HEK293 (cell line): ENCODE results near the gene DNAH1.

ENCODE experiments used
- CTCF ChIA-PET: fragments of 350-600 bp; formaldehyde crosslinking; extraction: SDS; loops from one replicate; lab custom pipeline; 2021; ENCODE audit warnings: antibody characterized with exemption; lab: Yijun Ruan, JAX
- POLR2A ChIA-PET: fragments of 300-600 bp; formaldehyde crosslinking; extraction: SDS; loops from one replicate; lab custom pipeline; 2020; ENCODE audit warnings: antibody characterized with exemption, inconsistent platforms; lab: Yijun Ruan, JAX
- H3K27ac ChIP-seq: fragments of 200-500 bp; sonication (Bioruptor generic); 2 replicates; pipeline ENCODE4 v1.5.1; 2014; ENCODE audit warnings: low read depth, low read length, control low read depth, inconsistent platforms; ENCODE audit errors: extremely low read depth
- H3K36me3 ChIP-seq, 2 experiments: fragments of 200-500 bp in 1 of 2; sonication (Bioruptor generic) in 1 of 2; 1 replicate in 1 of 2; 2 replicates in 1 of 2; pipeline ENCODE4 v1.5.1; 2014 to 2017; ENCODE audit warnings: inconsistent platforms in 2 of 2, low read length in 2 of 2; ENCODE audit not compliant: control insufficient read depth in 2 of 2, insufficient read depth in 1 of 2
- H3K4me1 ChIP-seq: fragments of 200-500 bp; sonication (Bioruptor generic); 2 replicates; pipeline ENCODE4 v1.5.1; 2014; ENCODE audit warnings: mild to moderate bottlenecking, low read length, inconsistent platforms; ENCODE audit not compliant: control insufficient read depth, insufficient read depth
- H3K4me3 ChIP-seq: 2 replicates; pipeline ENCODE4 v1.5.1; 2011; ENCODE audit warnings: low read depth, mild to moderate bottlenecking, control low read depth, low read length, moderate library complexity
- H3K9me3 ChIP-seq: fragments of 200-500 bp; sonication (Bioruptor generic); 2 replicates; pipeline ENCODE4 v1.5.1; 2014; ENCODE audit warnings: low read depth, low read length, inconsistent platforms; ENCODE audit not compliant: control insufficient read depth, insufficient read depth
- AEBP2 ChIP-seq: fragments of 450-650 bp; formaldehyde crosslinking; IDR thresholded peaks from 2 replicates; pipeline ENCODE4 v1.5.1; 2016; ENCODE audit warnings: missing biosample characterization, missing genetic modification characterization, borderline replicate concordance
- PRDM1 ChIP-seq: fragments of 450-650 bp; formaldehyde crosslinking; IDR thresholded peaks from 2 replicates; pipeline ENCODE4; 2016; ENCODE audit warnings: missing biosample characterization, missing genetic modification characterization
- TCF7L2 ChIP-seq: IDR thresholded peaks from 2 replicates; pipeline ENCODE4 v1.6.1; 2011; ENCODE audit warnings: low read depth, mild to moderate bottlenecking, inconsistent platforms, low read length, moderate library complexity, borderline replicate concordance
- TRIM28 ChIP-seq: IDR thresholded peaks from 2 replicates; pipeline ENCODE4 v1.6.1; 2011; ENCODE audit warnings: low read length, control low read depth, borderline replicate concordance
- YY1 ChIP-seq: fragments of 450-650 bp; formaldehyde crosslinking; IDR thresholded peaks from 2 replicates; pipeline ENCODE4 v1.5.1; 2018; ENCODE audit warnings: missing biosample characterization, missing genetic modification characterization
- ZBTB48 ChIP-seq: fragments of 450-650 bp; formaldehyde crosslinking; IDR thresholded peaks from 2 replicates; pipeline ENCODE4 v1.5.1; 2016; ENCODE audit warnings: missing biosample characterization, missing genetic modification characterization
- ZFP69B ChIP-seq: fragments of 450-650 bp; formaldehyde crosslinking; IDR thresholded peaks from 2 replicates; pipeline ENCODE4 v1.5.1; 2016; ENCODE audit warnings: missing biosample characterization, missing genetic modification characterization
- ZNF10 ChIP-seq: fragments of 450-650 bp; formaldehyde crosslinking; IDR thresholded peaks from 2 replicates; pipeline ENCODE4 v1.5.1; 2017; ENCODE audit warnings: missing biosample characterization, missing genetic modification characterization
- ZNF132 ChIP-seq: fragments of 450-650 bp; formaldehyde crosslinking; IDR thresholded peaks from 2 replicates; pipeline ENCODE4 v1.5.1; 2017; ENCODE audit warnings: missing biosample characterization, missing genetic modification characterization, borderline replicate concordance
- ZNF18 ChIP-seq: fragments of 450-650 bp; formaldehyde crosslinking; IDR thresholded peaks from 2 replicates; pipeline ENCODE4 v1.5.1; 2016; ENCODE audit warnings: missing biosample characterization, missing genetic modification characterization
- ZNF2 ChIP-seq: fragments of 450-650 bp; formaldehyde crosslinking; IDR thresholded peaks from 2 replicates; pipeline ENCODE4 v1.5.1; 2016; ENCODE audit warnings: missing biosample characterization, missing genetic modification characterization
- ZNF221 ChIP-seq: fragments of 450-650 bp; formaldehyde crosslinking; IDR thresholded peaks from 2 replicates; pipeline ENCODE4 v1.5.1; 2017; ENCODE audit warnings: missing biosample characterization, missing genetic modification characterization, borderline replicate concordance
- ZNF248 ChIP-seq: fragments of 450-650 bp; formaldehyde crosslinking; IDR thresholded peaks from 2 replicates; pipeline ENCODE4 v1.5.1; 2017; ENCODE audit warnings: missing biosample characterization, missing genetic modification characterization
- ZNF266 ChIP-seq: fragments of 450-650 bp; formaldehyde crosslinking; IDR thresholded peaks from 2 replicates; pipeline ENCODE4 v1.5.1; 2016; ENCODE audit warnings: missing biosample characterization, missing genetic modification characterization, low read depth
- ZNF501 ChIP-seq: fragments of 450-650 bp; formaldehyde crosslinking; IDR thresholded peaks from 2 replicates; pipeline ENCODE4 v1.5.1; 2016; ENCODE audit warnings: missing biosample characterization, missing genetic modification characterization
- ZNF513 ChIP-seq: fragments of 450-650 bp; IDR thresholded peaks from 2 replicates; pipeline ENCODE4 v1.5.1; 2018; ENCODE audit warnings: missing biosample characterization, missing genetic modification characterization
- ZNF585B ChIP-seq: fragments of 450-650 bp; formaldehyde crosslinking; IDR thresholded peaks from 2 replicates; pipeline ENCODE4 v1.5.1; 2016; ENCODE audit warnings: missing biosample characterization, missing genetic modification characterization
- ZNF624 ChIP-seq: fragments of 450-650 bp; formaldehyde crosslinking; IDR thresholded peaks from 2 replicates; pipeline ENCODE4 v1.5.1; 2017; ENCODE audit warnings: missing biosample characterization, missing genetic modification characterization
- ZNF645 ChIP-seq: fragments of 450-650 bp; formaldehyde crosslinking; IDR thresholded peaks from 2 replicates; pipeline ENCODE4; 2016; ENCODE audit warnings: missing biosample characterization, missing genetic modification characterization
- ZNF654 ChIP-seq: fragments of 450-650 bp; formaldehyde crosslinking; IDR thresholded peaks from 2 replicates; pipeline ENCODE4 v1.5.1; 2016; ENCODE audit warnings: low read depth, missing biosample characterization, missing genetic modification characterization
- ZNF670 ChIP-seq: fragments of 450-650 bp; formaldehyde crosslinking; IDR thresholded peaks from 2 replicates; pipeline ENCODE4 v1.5.1; 2016; ENCODE audit warnings: missing biosample characterization, missing genetic modification characterization, low read depth
- ZNF701 ChIP-seq: fragments of 450-650 bp; formaldehyde crosslinking; IDR thresholded peaks from 2 replicates; pipeline ENCODE4 v1.5.1; 2016; ENCODE audit warnings: missing biosample characterization, missing genetic modification characterization
- ZNF747 ChIP-seq: fragments of 450-650 bp; formaldehyde crosslinking; IDR thresholded peaks from 2 replicates; pipeline ENCODE4 v1.5.1; 2016; ENCODE audit warnings: missing biosample characterization, missing genetic modification characterization
- ZNF777 ChIP-seq: fragments of 450-650 bp; formaldehyde crosslinking; IDR thresholded peaks from 2 replicates; pipeline ENCODE4 v1.5.1; 2017; ENCODE audit warnings: missing biosample characterization, missing genetic modification characterization, borderline replicate concordance
- ZXDB ChIP-seq: fragments of 450-650 bp; formaldehyde crosslinking; IDR thresholded peaks from 2 replicates; pipeline ENCODE4 v1.5.1; 2016; ENCODE audit warnings: missing biosample characterization, missing genetic modification characterization

The DNAH1 gene

GRCh38 chr3:52393959-52394670 lies 78.0 kb downstream of the DNAH1 start:
- CTCF ChIA-PET, result interaction anchor here (0.8 kb wide), 1 partner anchor 18 kb away, joined by 3 read pairs; no protein-coding TSS in a partner anchor
- Histone ChIP-seq H3K4me3 (no peak overlapping the region), H3K4me1 (no peaks in the 10 kb centered on the region), H3K36me3 (peaks cover 0 to 16% of the 10 kb centered on the region in 2 experiments; a peak in 1 of 3 replicates), H3K27ac (no peak overlapping the region)
- POLR2A ChIA-PET, result no interaction called here
- TF ChIP-seq ZNF18 (tag by site-specific recombination), result no peak
- no peak for TF ChIP-seq ZBTB48
- TF ChIP-seq YY1 (tag by site-specific recombination), result no peak
- TF ChIP-seq ZNF654 (tag by site-specific recombination), result no peak
- TF ChIP-seq ZXDB (tag by site-specific recombination), result no peak
- no peak for TF ChIP-seq ZNF777
- TF ChIP-seq ZNF501, result no peak
- TF ChIP-seq TCF7L2, result no peak
- no peak for TF ChIP-seq ZNF513 (tag by site-specific recombination)
- TF ChIP-seq, all 188 proteins: peak for 0
- H3K9me3 ChIP-seq, result no peaks in the 10 kb centered on the region

- no peak for TF ChIP-seq ZFP69B
- no peak for TF ChIP-seq ZNF670 (tag by site-specific recombination)
- TF ChIP-seq ZNF2, result no peak
- TF ChIP-seq ZNF132, result no peak
- TF ChIP-seq ZNF266 (tag by site-specific recombination), result no peak
- TF ChIP-seq ZNF701 (tag by site-specific recombination), result no peak
- no peak for TF ChIP-seq ZNF645
- TF ChIP-seq PRDM1 (tag by site-specific recombination), result no peak
- no peak for TF ChIP-seq ZNF624
- TF ChIP-seq TRIM28, result no peak
- TF ChIP-seq ZNF585B (tag by site-specific recombination), result no peak
- TF ChIP-seq ZNF747 (tag by site-specific recombination), result no peak
- no peak for TF ChIP-seq ZNF10 (tag by site-specific recombination)
- TF ChIP-seq ZNF248, result no peak
- TF ChIP-seq ZNF221 (tag by site-specific recombination), result no peak
- TF ChIP-seq AEBP2 (tag by site-specific recombination), result no peak
- ChIA-PET POLR2A (interaction anchor here (0.7 kb wide), 1 partner anchor 10 kb away, joined by 8 read pairs; no protein-coding TSS in a partner anchor), CTCF (interaction anchor here (0.8 kb wide), 1 partner anchor 17 kb away, joined by 3 read pairs; no protein-coding TSS in a partner anchor)
- H3K9me3 ChIP-seq, result no peaks in the 10 kb centered on the region
- H3K27ac ChIP-seq, result no peak overlapping the region
- no peaks in the 10 kb centered on the region for H3K4me1 ChIP-seq
- no peak overlapping the region for H3K4me3 ChIP-seq
- H3K36me3 ChIP-seq, result peaks cover 0 to 24% of the 10 kb centered on the region in 2 experiments; a peak in 1 of 3 replicates
Measured at GRCh38 chr3:52394751-52395502, 78.8 kb downstream of the DNAH1 start.
